ENCODE measurements around the gene DCLRE1C. TPM values are rescaled to one million over a fixed set of nuclear protein-coding genes. Genes with fewer than 3 reads are reported as not detected.

The DCLRE1C gene
- total RNA-seq, 1 experiment from 2014 or later = 21.2 TPM

GRCh38 chr10:14859043-14859442, 94.9 kb downstream of the DCLRE1C start:
- intact Hi-C loops (cut with micrococcal nuclease; ENCODE audit: unreplicated experiment) = no loop called here
- no peak for TF ChIP-seq CTCF (IDR thresholded peaks at IDR 0.05; ENCODE audit: unreplicated experiment)
- no TSS peak for BruUV-seq (replicated peaks)
- no peaks in the 10 kb centered on the region for H3K9me3 Mint-ChIP-seq (ENCODE audit: low read depth, unreplicated experiment)
- H3K27me3 Mint-ChIP-seq (ENCODE audit: unreplicated experiment) = no peaks in the 10 kb centered on the region
- peaks cover 12% of the 10 kb centered on the region for H3K36me3 Mint-ChIP-seq (ENCODE audit: insufficient read depth, unreplicated experiment)
- CTCF ChIA-PET = interaction anchor here (0.6 kb wide), 1 partner anchor 631 kb away, joined by 3 read pairs; no protein-coding TSS in a partner anchor
- no peak overlapping the region for H3K4me3 Mint-ChIP-seq (ENCODE audit: low read depth, unreplicated experiment)
- H3K27ac Mint-ChIP-seq (ENCODE audit: unreplicated experiment) = no peak overlapping the region
- peaks cover 14% of the 10 kb centered on the region for H3K4me1 Mint-ChIP-seq (ENCODE audit: low read depth, unreplicated experiment)
- no peak for DNase-seq

- DNase-seq = no peak
- peaks cover 14% of the 10 kb centered on the region for H3K4me1 Mint-ChIP-seq (ENCODE audit: low read depth, unreplicated experiment)
- no peak for TF ChIP-seq CTCF (IDR thresholded peaks at IDR 0.05; ENCODE audit: unreplicated experiment)
- H3K27me3 Mint-ChIP-seq (ENCODE audit: unreplicated experiment) = no peaks in the 10 kb centered on the region
- H3K9me3 Mint-ChIP-seq (ENCODE audit: low read depth, unreplicated experiment) = no peaks in the 10 kb centered on the region
- intact Hi-C loops (cut with micrococcal nuclease; ENCODE audit: unreplicated experiment) = no loop called here
- no TSS peak for BruUV-seq (replicated peaks)
- no peak overlapping the region for H3K27ac Mint-ChIP-seq (ENCODE audit: unreplicated experiment)
- H3K36me3 Mint-ChIP-seq (ENCODE audit: insufficient read depth, unreplicated experiment) = peaks cover 13% of the 10 kb centered on the region
- CTCF ChIA-PET = interaction anchor here (0.6 kb wide), 1 partner anchor 631 kb away, joined by 3 read pairs; no protein-coding TSS in a partner anchor
- no peak overlapping the region for H3K4me3 Mint-ChIP-seq (ENCODE audit: low read depth, unreplicated experiment)
These were observed 95.4 kb downstream of the DCLRE1C start for GRCh38 chr10:14858338-14858960.

- TF ChIP-seq CTCF (IDR thresholded peaks at IDR 0.05; ENCODE audit: unreplicated experiment) = no peak
- no peak overlapping the region for H3K27ac Mint-ChIP-seq (ENCODE audit: unreplicated experiment)
- no peak for DNase-seq
- BruUV-seq (replicated peaks) = no TSS peak
- H3K9me3 Mint-ChIP-seq (ENCODE audit: low read depth, unreplicated experiment) = no peaks in the 10 kb centered on the region
- H3K4me1 Mint-ChIP-seq (ENCODE audit: low read depth, unreplicated experiment) = peaks cover 6% of the 10 kb centered on the region
- intact Hi-C loops (cut with micrococcal nuclease; ENCODE audit: unreplicated experiment) = no loop called here
- no peaks in the 10 kb centered on the region for H3K27me3 Mint-ChIP-seq (ENCODE audit: unreplicated experiment)
- H3K4me3 Mint-ChIP-seq (ENCODE audit: low read depth, unreplicated experiment) = no peak overlapping the region
- CTCF ChIA-PET = no interaction called here
- H3K36me3 Mint-ChIP-seq (ENCODE audit: insufficient read depth, unreplicated experiment) = peaks cover 16% of the 10 kb centered on the region
These were observed 98.4 kb downstream of the DCLRE1C start for GRCh38 chr10:14855453-14855852.

GRCh38 chr10:14852236-14852635, 101.7 kb downstream of the DCLRE1C start:
- no peak for TF ChIP-seq CTCF (IDR thresholded peaks at IDR 0.05; ENCODE audit: unreplicated experiment)
- H3K9me3 Mint-ChIP-seq (ENCODE audit: low read depth, unreplicated experiment) = no peaks in the 10 kb centered on the region

More at GRCh38 chr10:14852236-14852635, 101.7 kb downstream of the DCLRE1C start:
- DNase-seq = no peak
- Mint-ChIP-seq H3K27me3 (ENCODE audit: unreplicated experiment) (no peaks in the 10 kb centered on the region), H3K36me3 (ENCODE audit: insufficient read depth, unreplicated experiment) (peaks cover 19% of the 10 kb centered on the region), H3K4me3 (ENCODE audit: low read depth, unreplicated experiment) (no peak overlapping the region), H3K27ac (ENCODE audit: unreplicated experiment) (no peak overlapping the region), H3K4me1 (ENCODE audit: low read depth, unreplicated experiment) (no peaks in the 10 kb centered on the region)
- CTCF ChIA-PET = no interaction called here
- no TSS peak for BruUV-seq (replicated peaks)
- intact Hi-C loops (cut with micrococcal nuclease; ENCODE audit: unreplicated experiment) = no loop called here

Other genes starting within 250 kb of the DCLRE1C start
- gene FAM107B, start 179.2 kb downstream of the DCLRE1C start, total RNA-seq (2022) = 164 and 168 TPM in 2 replicates
- gene CDNF, start 116.1 kb downstream of the DCLRE1C start, total RNA-seq (2022) = 2.3 and 2.4 TPM in 2 replicates
- gene HSPA14, start 115.8 kb downstream of the DCLRE1C start, total RNA-seq (2022) = 21.3 and 22.9 TPM in 2 replicates
- 21.9 and 23.6 TPM in 2 replicates for gene MSANTD7, start 115.8 kb downstream of the DCLRE1C start, total RNA-seq (2022)
- gene SUV39H2, start 75.2 kb downstream of the DCLRE1C start, total RNA-seq (2022) = 32.0 and 33.7 TPM in 2 replicates
- not detected in 2 replicates for gene MEIG1, start 5.3 kb upstream of the DCLRE1C start, total RNA-seq (2022)
- gene OLAH, start 89.8 kb upstream of the DCLRE1C start, total RNA-seq (2022) = not detected in 2 replicates
- 8.2 and 10.0 TPM in 2 replicates for gene ACBD7, start 134.7 kb upstream of the DCLRE1C start, total RNA-seq (2022)
- gene RPP38, start 143.3 kb upstream of the DCLRE1C start, total RNA-seq (2022) = 23.4 and 25.8 TPM in 2 replicates
- gene NMT2, start 214.6 kb upstream of the DCLRE1C start, total RNA-seq (2022) = 7.5 and 8.6 TPM in 2 replicates

All from Calu3 (cell line).